GM03348 (cell line): Measurements from ENCODE around the gene DNER.

Experiments used
- DNase-seq: peaks from one replicate; pipeline ENCODE4 v3.0.0; 2012; ENCODE audit warnings: low spot score

The DNER gene

DNA sequence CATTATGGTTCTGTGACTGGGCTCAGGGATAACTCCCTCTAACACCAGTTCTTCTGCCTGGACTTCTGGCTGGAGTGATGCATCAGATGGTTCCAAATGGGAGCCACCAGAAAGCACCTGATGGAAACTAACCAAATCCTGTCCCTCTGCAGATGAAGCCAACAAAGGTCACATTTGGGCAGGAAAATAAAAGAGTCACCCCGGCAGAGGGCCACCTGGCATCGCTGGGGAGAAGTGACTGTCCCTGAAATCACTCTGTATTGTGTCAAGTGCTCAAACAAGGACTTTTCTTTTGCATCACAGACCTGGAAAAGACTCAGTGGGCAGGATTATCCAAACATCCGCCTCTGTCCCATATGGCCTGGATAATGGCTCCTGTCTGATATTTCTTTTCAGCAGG lies 47.5 kb downstream of the DNER start:
- no peak for DNase-seq

DNA sequence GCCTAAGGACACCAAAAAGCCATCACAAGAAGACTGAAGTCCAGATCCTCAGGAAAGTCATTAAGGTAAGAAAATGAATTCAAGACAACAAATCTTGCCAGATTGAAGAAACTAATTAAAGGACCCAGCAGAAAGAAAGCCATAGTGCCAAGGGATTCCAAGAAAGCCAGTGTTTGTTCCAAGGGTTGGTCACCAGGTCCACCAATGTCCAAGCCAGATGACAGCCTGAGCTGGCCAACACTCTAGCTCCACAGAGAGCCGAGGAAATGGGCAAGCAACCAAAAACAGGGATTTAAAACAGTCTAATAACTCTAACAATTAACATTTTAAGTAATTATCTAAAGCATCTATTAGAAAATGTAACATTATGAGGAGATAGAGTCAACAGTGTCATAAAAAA lies 49.2 kb downstream of the DNER start:
- no peak for DNase-seq

DNA sequence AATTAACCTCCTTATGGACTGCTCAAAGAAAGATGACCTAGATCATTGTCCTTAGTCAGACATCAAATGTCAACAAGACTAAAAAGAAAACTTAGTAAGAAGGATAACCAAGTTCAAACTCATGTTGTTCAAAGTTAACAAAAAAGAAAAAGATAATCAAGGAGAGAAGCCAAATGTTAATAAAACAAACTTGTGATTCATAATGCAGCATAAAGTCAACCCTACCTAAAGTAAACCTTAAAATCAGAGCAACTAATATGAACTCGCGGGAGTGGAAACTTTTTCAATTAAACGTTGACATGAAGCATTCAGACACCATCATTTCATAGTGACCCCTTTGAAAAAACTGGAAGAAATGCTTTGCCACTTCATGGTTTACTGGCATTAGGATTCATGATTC lies 52.9 kb downstream of the DNER start:
- no peak for DNase-seq

DNA sequence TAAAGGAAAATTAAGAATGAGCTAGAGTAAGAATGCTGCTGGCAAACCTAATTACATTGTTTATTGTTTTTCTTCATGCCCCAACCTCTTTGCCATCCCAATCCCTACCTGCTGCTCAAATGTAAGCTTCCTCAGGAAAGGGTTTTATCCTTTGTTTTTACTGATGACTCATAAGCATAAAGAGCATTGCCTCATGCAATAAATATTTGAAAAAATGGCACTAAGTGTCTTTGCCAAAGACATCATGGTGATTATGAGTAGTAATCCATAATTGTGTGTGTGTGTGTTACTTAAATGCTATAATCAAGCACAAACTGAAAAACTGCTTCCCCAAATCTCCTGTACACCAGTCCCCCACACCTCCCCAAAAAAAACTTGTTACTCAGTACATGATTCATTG lies 53.4 kb downstream of the DNER start:
- no peak for DNase-seq

DNA sequence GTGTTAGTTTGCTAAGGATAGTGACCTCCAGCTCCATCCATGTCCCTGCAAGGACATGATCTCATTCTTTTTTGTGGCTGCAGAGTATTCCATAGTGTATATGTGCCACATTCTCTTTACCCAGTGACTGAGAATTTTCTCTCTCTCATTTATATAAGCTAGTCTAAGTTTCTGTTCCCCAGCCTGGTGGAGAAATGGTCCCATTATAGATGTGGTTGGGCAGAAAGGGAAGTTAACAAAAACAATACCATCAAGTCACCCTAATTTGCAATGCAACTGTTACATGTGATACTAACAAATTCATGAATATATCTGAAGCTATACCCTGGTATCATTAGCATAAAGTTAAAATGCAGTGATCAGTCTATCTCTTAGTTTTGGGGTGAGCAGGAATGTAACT lies 54.0 kb downstream of the DNER start:
- DNase-seq = no peak

DNA sequence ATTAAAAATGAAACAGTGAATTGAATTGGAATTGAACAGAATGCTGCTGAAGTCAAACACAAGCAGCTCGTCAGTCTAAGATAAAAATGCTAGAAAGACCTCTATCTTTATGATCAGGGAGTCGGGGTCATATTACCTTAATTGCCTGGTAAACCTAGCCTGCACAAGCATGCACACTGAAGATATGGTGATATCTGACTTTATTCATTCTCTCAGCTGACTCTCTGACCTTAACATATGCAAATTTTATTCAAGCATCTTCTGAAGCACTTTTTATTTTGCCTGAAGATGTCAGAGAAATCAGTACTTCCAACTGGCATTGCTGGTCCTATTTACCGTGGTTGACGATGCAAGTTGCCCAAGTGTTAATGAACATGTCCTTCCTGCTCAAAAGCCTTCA lies 56.4 kb downstream of the DNER start:
- DNase-seq = no peak

DNA sequence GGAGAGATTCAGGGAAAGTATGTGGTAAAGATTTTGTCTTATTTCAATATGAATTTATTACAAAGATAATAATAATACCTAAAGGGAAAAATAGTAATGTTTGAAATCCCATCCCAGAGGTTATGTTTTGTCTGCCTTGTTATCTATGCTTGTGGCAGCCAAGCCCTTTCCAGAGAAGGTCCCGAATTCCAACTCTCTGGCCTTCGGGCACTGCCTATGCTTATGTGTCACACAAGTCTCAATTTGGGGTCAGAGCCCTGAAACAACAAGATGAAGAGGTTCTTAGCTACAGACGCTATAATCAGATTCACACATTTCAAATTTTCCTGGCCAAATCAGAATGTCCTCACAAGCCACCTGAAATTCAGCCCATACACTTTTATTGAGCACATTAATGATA lies 59.9 kb downstream of the DNER start:
- no peak for DNase-seq

DNA sequence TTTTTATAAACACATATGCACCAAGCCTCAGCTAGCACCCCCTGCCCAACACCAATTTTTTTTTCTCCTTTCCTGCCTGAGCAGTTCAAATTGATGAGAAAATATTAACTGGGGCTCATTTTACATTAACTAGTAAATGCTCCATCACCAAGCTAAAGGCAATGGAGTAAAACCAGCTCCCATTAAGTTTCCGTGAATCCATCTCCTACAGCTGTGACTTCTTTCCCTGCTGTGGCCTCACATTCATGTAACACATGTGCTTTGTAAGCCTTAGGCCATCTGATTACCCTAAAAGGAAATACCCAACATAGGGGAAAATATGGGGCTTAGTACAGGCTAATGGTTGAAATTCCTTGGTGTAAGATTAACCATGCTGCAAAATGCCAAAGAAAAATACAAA lies 60.8 kb downstream of the DNER start:
- DNase-seq = no peak

DNA sequence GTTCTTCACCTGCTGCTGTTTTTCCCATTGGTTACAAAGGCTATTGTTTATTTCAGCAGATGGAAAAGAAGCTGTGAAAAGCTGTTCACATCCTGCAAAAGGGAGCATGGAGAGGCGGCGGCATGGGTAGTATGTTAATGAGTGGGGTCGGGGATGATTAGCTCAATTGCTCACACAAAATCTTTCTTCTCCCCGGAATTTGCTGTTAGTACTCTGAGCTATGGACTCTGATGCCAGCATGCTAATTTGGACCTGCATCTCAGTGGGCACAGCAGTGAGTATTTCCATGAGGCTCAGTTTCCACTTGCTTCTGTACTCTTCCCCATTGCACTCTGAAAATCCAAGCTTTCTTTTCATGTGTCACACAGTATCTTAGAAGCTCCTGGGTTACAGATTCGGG lies 61.6 kb downstream of the DNER start:
- DNase-seq = no peak

DNA sequence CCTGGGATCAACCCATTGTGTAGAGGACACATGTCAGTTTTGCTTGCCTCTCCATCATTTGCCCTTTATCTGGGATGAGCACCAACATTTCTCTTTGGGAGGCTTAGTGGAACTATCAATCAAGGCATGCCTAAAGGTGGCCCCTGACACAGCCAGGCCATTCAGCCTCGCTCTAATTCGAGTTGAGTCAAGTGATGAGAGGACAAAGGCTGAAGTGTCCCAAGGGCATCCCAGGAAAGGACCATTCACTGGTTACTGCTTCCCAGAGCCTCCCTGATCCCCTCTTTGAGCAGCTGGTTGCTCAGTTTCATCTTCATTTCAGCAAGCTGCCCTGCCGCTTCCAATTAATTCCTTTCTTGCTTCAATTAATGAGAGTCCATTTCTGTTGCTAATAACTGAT lies 63.5 kb downstream of the DNER start:
- DNase-seq = no peak

DNA sequence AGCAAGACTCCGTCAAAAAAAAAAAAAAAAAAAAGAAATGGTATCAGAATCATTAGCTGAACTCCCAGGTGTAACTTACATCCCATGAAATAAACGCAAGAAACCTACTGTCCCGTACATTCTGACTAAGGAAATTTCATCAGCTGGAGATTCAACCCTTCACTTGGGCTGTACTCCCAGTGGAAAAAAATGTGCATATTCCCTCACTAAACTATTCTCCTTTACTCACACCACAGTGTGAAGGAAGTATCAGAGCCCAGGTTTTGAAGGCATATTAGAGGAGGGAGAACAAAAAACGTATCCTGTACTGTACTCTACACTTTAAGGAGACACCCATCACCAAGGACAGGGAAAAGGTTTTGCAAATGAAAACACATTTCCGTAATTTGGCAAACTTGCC lies 64.3 kb downstream of the DNER start:
- DNase-seq = no peak

DNA sequence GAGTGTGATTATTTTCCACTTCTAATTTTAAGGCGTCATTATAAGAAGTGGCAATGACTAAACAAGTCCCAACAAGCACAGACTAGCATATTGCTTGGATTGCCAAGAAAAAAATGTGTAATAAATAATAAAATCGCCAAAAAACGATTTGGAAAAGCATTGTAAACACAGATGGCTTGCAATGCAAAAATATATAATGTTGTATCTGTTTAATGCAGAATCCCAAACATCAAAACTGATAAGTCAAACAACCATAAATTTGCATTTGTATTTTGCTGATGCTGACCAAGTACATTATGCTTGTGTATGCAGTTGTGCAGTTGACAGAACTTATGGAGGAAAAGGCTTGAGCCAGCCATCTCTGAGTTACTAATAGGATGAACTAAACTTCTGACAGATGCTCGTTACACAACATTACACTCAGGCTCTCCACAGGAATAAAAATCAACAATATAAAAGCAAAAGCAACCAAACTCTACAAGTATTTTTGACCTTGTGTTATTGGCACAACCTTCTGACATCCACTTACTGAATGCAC lies 68.1 kb downstream of the DNER start:
- no peak for DNase-seq

DNA sequence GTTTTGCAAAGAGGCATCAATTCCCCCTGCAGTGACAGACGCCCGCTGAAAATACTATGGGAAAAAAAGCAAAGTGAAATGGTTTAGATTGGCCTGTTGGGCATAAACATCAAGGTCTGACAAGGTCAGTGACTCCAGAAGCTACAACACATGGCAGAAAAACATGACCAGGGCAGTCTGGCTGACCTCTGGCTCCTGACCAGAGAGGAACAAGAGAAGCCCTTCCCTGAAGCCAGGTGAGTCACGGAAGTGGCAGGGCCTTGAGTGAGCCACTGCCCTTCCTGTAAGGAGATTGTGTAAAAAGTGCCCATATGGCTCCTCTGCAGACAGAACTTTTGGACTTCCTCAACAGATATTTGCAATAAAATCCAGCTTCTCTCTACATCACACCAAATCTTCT lies 72.0 kb downstream of the DNER start:
- DNase-seq = no peak

DNA sequence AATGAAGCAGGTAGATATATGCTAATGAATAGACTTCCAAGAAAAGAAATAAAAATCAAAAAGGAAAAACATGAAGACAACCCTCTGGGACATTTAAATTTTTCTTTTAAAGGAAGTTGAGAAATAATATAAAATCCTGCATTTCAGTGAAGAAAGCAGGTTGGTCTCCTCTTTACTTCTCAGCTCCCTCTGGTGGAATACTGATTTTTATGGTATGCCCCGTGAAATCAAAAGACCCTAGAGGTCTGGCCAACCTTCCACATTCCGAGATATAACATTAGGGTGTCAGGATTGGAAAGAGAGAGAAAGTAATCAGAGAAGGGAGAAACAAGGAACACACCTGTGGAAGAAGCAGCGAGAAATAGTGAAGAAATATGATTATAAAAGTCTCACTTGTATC lies 72.7 kb downstream of the DNER start:
- no peak for DNase-seq

DNA sequence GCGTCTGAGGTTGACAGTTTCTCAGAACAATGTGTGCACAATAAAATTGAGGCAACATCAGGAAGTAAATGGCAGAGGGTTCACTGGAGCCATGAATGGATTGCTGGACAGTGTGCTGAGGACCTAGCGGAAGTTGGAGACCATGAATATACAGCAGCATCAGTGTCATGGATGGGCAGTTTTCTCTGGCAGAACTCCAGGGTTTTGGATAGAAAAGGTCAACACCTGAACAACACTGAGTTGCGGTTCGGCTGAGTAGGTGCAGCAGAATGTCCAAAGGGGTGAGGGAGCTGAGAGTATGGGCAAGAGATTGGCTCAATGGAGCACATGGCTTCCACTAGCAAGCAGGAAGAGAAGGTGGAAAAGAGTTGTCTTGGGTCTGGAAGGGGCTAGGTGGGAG lies 73.7 kb downstream of the DNER start:
- no peak for DNase-seq

DNA sequence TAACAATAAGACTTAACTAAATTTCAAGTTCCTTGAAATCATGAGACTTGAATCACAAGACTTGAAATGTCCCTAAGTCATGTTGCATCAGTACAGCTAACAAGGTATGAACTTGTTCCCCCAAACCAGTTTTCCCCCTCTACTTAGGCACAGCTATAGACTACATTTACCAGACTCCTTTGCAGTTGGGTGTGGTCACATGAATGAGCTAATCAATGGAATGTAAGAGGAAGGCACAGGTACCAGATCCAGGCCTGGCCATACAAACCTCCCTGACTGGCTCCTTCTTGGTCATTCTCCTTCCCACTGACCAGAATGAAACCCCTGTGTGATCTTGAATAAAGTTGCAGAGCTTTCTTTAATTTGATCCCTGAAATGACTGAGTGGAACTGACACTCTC lies 77.8 kb downstream of the DNER start:
- DNase-seq = no peak

DNA sequence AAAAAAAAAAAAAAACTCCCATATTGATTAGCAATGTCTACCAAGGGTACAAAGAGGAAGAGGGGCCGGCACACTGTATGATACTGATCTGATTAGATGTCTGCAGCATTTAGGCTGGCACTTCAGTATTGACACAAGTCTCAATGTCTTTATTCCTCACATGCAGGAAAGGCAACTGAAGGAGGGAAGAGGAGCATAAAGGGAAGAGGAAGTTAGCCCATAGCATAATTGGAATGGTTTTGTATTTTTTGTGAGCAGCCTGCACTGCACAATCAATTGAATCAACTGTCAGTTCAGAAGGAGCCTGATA lies 79.0 kb downstream of the DNER start:
- no peak for DNase-seq

DNA sequence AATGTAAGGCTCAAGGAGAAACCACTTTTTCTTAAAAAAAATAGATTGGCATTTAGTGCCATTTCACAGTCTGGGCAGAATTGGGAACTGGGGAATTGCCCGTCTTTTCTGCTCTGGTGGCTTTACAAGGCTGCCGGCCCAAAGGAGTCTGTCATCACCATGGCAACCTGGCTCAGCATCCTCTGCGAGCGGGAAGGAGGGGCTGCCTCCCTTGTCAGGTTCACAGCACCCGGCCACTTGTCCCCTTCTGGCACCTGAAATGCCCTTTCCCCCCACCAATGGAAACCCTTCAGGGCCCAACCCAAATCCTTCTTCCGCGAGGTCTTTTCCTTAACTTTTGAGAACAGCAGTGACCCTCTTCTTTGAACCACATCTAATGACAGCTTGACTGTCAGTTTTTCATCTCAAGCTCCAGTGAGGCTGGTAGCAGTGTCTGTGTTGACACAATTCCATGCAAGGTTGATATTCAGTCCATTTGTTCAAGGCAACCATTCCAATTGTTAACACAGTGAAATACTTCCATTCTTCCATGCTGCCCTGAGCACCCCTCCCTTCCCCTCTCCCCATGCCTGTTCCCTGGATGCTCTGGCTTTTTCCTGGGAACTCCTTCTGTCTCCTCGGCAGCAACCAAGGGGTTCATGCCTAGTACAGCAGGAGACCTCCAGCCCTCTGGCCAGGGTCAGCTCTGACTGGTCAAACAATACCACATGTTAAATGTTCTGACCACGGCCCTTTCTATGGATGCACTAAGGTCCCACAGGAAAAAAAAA lies 79.6 kb downstream of the DNER start:
- no peak for DNase-seq

DNA sequence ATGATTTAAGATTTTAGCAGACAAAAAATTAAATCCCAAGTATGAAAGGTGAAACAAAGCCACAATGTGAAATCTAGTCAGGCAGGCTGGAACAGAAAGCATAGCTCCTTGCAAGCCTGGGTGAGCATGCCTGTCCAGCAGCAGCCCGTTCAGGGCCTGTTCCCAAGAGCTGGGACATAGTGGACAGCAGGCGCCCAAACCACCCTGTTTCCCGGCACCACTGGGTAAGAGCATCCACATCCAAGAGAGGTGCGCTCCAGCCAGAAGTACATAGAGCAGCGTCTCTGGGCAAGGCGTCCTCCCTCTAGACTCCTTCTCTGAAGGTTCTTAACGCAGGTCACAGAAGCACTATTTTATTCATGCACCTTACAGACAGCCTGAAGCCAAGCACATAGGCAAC lies 80.8 kb downstream of the DNER start:
- DNase-seq = no peak

DNA sequence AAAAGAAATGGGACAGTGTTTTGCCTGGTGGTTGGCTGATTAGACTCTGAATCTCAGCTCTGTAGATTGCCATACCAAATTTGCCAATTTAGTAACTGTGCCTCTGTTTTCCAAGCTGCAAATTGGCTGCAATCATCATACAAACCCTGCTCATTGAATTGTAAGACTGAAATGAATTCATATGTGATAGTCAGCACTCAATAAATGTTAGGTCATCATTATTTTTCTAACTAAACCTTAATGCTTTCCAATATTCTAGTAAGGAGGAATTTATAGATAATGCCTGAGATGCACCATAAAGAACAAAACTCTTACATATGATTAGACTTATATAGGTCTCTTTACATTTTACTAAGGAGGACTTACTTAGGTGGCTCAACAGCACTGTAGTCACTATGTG lies 85.3 kb downstream of the DNER start:
- DNase-seq = no peak

DNA sequence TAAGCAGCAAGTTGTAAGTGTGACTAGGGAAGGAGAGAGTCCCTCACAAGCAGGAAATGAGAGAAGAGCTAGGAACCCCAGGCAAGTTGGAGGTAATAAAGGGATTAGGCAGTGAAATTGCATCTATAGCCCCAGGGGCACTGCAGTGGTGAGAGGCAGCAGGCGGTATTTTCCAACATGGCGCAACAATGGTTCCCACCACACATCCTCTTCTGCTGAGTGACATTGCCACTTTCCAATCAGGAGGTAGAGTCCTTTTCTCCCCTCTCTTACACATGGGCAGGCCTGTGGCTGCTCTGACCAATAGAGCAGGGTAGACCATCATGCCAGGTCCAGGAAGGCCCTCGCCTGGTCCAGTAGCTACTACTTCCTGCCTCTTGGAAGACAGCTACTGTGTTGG lies 86.6 kb downstream of the DNER start:
- DNase-seq = no peak

DNA sequence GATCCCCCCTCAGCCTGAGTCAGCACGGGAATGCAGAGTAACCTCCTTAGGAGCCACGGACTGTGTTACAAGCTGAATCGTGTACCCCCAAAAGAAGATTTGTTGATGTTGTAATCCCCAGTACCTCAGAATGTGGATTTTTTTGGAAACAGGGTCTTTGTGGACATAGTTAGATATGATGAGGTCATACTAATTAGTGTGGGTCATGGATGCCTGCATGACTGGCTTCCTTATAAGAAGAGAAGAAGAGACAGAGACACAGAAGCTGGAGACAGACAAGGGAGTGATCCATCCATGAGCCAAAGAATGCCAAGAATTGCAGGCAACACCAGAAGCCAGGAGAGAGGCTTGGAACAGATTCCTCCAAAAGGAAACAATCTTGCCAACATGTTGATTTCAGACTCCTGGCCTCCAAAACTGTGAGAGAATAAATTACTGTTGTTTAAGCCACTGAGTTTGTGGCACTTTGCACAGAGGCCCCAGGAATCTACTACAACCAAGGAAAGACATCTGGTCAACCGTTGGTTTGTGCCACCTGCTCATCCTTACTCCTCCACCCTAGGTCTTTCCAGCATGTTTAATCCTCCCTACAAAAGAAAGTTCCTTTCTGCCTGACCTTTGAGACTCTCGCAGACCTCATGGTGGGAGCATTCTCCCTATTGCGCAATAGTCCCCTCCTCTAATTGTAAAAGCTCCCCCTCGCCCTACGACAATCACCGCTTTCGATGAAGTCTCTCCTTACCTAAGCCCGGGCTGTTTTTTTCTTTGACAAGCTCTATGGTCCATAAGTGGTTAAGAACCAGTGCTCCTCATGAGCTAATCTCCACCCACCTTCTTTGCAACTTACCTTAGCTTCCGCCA lies 91.6 kb downstream of the DNER start:
- DNase-seq = no peak

DNA sequence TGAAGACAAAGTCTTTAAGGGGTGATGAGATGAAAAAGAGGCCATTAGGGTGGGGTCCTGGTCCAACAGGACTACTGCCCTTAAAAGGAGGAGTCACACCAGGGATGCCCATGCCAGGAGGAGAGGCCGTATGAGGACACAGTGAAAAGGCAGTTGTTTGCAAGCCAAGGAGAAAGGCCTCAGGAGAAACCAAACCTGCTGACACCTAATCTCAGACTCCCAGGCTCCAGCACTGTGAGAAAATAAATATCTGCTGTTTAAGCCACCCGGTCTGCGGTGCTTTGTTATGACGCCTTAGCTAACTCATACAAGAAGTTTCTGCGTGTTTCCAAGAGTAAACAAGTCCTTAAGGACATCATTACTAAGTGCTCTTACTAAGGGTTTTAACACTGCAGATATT lies 93.6 kb downstream of the DNER start:
- DNase-seq = no peak

DNA sequence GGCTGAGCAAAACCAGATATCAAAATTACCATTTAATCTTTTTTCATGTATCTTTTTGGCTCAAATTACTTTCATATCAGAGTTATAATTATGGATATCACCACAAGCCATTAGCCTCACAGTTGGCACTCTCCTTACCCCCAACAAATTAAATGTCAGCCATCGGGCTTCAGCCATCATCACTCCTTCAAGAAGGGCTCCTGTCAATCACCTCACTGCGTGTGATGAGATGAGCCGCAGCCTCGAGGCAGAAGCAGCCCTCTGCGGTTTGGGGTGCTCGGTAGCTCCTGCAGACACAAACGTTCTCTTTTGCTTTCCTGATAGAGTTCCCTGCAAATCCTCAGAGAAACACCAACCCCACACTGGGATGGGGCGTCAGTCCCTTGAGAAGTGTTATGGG lies 94.1 kb downstream of the DNER start:
- DNase-seq = no peak
